HG03175 (cell line): ENCODE data around the gene KRTAP29-1.
"Not testable (repeated sequence)": the region's sequence is repeated elsewhere in the genome, so short reads cannot be mapped to it uniquely, and the experiment has no call there.

Source experiments
- ATAC-seq: cut with Tn5 transposase; IDR thresholded peaks from one replicate; pipeline ENCODE4 v1.9.1; 2021; ENCODE audit warnings: mild to moderate bottlenecking, moderate library complexity; ENCODE audit not compliant: unreplicated experiment

The KRTAP29-1 gene

GRCh38 chr17:41302981-41303380, 330 bp upstream of the KRTAP29-1 start:
- ATAC-seq: no peak

- no peak for ATAC-seq
Measured at GRCh38 chr17:41301204-41301790, 1.4 kb downstream of the KRTAP29-1 start.

- no peak for ATAC-seq
Measured at GRCh38 chr17:41298458-41299135, 4.1 kb downstream of the KRTAP29-1 start.

DNA sequence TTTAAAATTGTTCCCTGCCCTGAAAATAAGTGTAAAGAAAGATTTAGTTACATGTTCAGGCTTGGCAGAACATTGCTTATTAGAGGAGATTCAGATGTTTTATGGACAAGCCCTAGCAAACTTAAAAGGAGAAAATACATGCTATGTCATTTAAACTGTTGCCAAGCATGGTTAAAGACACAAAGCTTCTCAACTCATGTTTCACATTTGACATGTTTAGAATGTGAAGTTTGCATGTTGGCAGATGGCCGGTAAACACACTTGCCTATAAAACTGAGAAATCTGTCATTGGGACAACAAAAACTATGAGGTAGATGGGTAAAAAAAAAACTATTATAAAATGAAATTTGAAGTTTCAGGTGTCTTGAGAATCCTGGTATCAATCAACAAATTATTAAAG, 5.8 kb downstream of the KRTAP29-1 start:
- ATAC-seq: no peak

- ATAC-seq: no peak
Measured at GRCh38 chr17:41294016-41294415, 8.6 kb downstream of the KRTAP29-1 start.

GRCh38 chr17:41287050-41287449, 15.6 kb downstream of the KRTAP29-1 start:
- ATAC-seq: no peak

DNA sequence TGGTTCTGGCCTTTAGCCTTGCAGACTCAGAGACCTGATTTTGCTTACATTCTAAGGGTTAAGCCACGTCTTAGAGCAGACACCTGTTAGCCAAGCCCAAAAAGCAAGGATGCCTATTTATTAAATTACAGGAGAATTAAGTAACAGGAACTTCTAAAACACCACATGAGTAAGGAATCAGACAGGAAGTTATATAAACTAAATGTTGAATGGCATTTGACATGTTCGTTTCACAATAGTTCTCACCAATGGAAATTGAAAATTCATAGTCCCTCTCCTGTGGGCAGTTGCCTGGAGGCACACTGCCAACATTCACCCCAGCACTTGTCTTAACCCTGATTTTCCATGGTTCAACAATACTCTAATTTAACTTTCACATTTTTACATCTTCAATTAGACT, 18.1 kb downstream of the KRTAP29-1 start:
- no peak for ATAC-seq

GRCh38 chr17:41284043-41284442, 18.6 kb downstream of the KRTAP29-1 start:
- ATAC-seq: no peak

DNA sequence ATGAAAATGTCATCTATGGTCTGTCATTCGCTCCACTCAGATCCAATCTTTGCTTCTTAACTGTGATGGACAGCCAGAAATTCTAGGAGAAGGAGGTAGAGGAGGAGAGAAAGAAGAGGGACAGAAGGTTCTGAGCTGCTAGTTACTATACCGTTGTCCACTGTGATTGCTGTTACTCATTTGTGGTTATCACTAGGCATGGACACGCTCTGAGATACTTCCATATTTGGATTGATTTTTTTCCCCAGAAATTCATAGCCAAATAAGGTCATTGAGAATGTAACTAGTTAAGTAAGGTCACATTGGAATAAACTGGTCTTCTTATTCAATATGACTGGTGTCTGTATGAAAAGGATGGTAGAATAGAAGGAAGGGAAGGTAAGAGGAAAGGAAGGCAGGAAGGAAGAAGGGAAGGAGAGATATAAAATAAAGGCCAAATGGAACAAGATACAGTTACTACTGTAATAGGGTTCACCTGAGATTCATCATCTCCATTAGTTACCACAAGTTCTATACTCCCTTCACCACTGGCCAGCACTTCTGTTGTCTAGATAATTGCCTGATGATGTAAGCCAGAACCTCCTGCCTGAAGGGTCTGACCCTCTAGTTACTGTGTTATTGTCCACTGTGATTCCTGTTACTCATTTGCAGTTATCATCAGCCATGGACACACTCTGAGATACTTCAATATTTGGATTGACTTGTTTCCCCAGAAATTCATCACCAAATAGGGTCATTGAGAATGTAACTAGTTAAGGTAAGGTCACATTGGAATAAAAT, 24.3 kb downstream of the KRTAP29-1 start:
- ATAC-seq: no peak

- ATAC-seq: not testable (repeated sequence)
Measured at GRCh38 chr17:41275648-41276190, 26.9 kb downstream of the KRTAP29-1 start, which contains the start of gene KRTAP9-7. Gene KRTAP9-7, plus strand, starts transcription at chr17:41275698. Its CDS starts 0 bp downstream, at chr17:41275698.

DNA sequence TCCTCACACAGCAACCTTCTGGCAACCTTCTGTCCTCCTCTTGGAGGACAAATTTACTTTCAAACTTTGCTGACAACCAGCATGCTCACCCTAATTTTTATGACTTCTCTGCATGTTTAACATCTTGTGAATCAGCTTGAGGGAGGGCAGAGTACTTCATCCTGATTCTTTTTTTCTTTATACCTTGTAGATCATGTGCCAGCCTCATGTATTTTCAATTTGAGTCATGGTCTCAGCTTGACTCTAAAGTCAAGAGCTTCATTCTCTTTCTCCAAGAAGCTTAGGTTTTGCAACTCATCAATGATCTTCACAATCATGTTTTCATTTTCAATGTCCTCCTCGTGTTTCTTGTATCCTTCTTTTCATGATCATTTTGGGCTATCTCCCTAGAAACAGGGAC, 30.8 kb downstream of the KRTAP29-1 start:
- ATAC-seq: no peak

DNA sequence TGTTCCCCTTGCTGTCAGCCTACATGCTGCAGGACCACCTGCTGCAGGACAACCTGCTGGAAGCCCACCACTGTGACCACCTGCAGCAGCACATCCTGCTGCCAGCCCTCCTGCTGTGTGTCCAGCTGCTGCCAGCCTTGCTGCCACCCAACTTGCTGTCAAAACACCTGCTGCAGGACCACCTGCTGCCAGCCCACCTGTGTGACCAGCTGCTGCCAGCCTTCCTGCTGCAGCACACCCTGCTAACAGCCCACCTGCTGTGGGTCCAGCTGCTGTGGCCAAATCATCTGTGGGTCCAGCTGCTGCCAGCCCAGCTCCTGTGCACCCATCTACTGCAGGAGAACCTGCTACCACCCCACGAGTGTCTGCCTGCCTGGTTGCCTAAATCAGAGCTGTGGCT, 31.3 kb downstream of the KRTAP29-1 start:
- not testable (repeated sequence) for ATAC-seq

- no peak for ATAC-seq
Measured at GRCh38 chr17:41267711-41268110, 34.9 kb downstream of the KRTAP29-1 start.

GRCh38 chr17:41265078-41265477, 37.6 kb downstream of the KRTAP29-1 start, which contains the start of gene KRTAP9-6:
Gene KRTAP9-6, plus strand, starts transcription at chr17:41265378. Its CDS starts 0 bp downstream, at chr17:41265378.
- ATAC-seq: no peak

DNA sequence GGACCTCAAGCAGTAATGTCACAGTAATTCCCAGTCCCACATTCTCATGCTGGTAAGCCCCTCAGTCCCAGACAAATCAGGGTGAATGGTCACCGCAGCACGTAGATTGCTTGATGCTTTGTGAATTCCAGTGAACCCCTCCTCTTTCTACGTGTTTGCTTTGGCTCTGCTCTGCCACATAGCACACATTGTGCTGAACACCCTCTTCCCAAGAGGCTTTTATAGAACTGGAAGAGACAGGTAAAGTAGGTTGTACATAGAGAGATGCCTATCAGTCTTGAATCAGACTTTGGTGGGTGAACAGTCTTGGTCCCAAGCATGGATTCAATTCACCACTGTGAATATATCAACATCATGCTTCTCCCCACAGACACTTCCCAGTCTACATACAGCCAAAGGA, 38.1 kb downstream of the KRTAP29-1 start:
- no peak for ATAC-seq

GRCh38 chr17:41263212-41263611, 39.4 kb downstream of the KRTAP29-1 start:
- no peak for ATAC-seq

- no peak for ATAC-seq
Measured at GRCh38 chr17:41258406-41258805, 44.2 kb downstream of the KRTAP29-1 start.

DNA sequence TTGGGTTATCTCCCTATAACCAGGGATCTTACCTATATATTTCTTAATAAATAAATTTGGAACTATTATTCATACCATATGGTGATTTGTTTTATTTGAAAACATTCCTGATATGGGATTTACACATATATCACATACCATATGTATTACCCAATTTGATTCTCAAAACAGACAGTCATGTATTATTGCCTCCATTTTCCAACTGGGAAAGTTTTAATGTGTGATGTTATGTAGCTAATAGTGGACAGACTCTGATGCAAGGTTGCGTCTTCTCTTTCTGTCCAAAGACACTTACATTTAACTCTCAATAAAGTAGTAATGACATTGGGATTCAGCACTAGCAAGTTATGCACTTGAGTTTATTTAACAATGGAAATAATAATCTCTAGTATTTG, 46.4 kb downstream of the KRTAP29-1 start:
- no peak for ATAC-seq

DNA sequence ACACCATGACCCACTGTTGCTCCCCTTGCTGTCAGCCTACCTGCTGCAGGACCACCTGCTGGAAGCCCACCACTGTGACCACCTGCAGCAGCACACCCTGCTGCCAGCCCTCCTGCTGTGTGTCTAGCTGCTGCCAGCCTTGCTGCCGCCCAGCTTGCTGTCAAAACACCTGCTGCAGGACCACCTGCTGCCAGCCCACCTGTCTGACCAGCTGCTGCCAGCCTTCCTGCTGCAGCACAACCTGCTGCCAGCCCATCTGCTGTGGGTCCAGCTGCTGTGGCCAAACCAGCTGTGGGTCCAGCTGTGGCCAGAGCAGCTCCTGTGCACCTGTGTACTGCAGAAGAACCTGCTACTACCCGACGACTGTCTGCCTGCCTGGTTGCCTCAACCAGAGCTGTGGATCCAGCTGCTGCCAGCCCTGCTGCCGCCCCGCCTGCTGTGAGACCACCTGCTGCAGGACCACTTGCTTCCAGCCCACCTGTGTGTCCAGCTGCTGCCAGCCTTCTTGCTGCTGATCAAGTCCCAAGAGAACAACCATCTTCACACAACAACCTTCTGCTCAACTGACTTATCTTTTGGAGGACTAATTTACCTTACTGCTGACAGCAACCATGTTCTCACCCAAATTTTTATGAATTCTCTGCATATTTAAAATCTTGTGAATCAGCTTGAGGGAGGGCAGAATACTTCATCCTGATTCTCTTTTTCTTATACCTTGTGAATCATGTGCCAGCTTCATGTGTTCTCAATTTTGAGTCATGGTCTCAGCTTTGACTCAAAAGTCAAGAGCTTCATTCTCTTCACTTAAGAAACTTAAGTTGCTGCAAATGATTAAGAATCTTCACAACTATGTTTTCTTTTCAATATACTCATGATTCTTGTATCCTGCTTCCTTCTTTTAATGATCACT, 47.0 kb downstream of the KRTAP29-1 start, which contains the start of gene KRTAP9-9:
KRTAP9-9 (plus strand) TSS at position 4 of the 910 bp plus-strand sequence.
- not testable (repeated sequence) for ATAC-seq

GRCh38 chr17:41254861-41255260, 47.8 kb downstream of the KRTAP29-1 start:
- ATAC-seq: no peak
